ENCODE measurements around the gene CORO7.
A peak's percentile ranks its signal among the peaks of the same experiment; 100 is the strongest.

CORO7 gene

GRCh38 chr16:4426021-4426684 is 9.8 kb upstream of the CORO7 start:
- H3K79me2 ChIP-seq (ENCODE audit: control insufficient read depth, insufficient read depth, low read length, unreplicated experiment), result peaks cover 51% of the 10 kb centered on the region
- peak overlapping the region; percentile 96 for H3K4me3 ChIP-seq (ENCODE audit: low read depth, low read length)
- H3K27me3 ChIP-seq (ENCODE audit: insufficient read depth, low read length), result no peaks in the 10 kb centered on the region
- peak overlapping the region; percentile 71 for H2AFZ ChIP-seq (ENCODE audit: low read length, unreplicated experiment)
- no peaks in the 10 kb centered on the region for H3K36me3 ChIP-seq (ENCODE audit: insufficient read depth, low read length)
- H3K27ac ChIP-seq (ENCODE audit: low read depth, low read length), result peak overlapping the region; percentile 93
- peaks cover 12% of the 10 kb centered on the region for H3K4me1 ChIP-seq (ENCODE audit: control insufficient read depth, insufficient read depth, low read length, unreplicated experiment)

GRCh38 chr16:4425378-4426020 is 9.1 kb upstream of the CORO7 start, which contains the start of gene DNAJA3:
DNAJA3 (plus strand) TSS chr16:4425868; CDS start chr16:4425882, 14 bp downstream.
- H3K4me3 ChIP-seq (ENCODE audit: low read depth, low read length), result peak within 1 kb of the TSS; percentile 96
- H2AFZ ChIP-seq (ENCODE audit: low read length, unreplicated experiment), result peak within 1 kb of the TSS; percentile 91
- H3K4me1 ChIP-seq (ENCODE audit: control insufficient read depth, insufficient read depth, low read length, unreplicated experiment), result peaks cover 12% of the 10 kb centered on the region
- peaks cover 45% of the 10 kb centered on the region for H3K79me2 ChIP-seq (ENCODE audit: control insufficient read depth, insufficient read depth, low read length, unreplicated experiment)
- H3K27me3 ChIP-seq (ENCODE audit: insufficient read depth, low read length), result no peaks in the 10 kb centered on the region
- peak within 1 kb of the TSS; percentile 93 for H3K27ac ChIP-seq (ENCODE audit: low read depth, low read length)
- H3K36me3 ChIP-seq (ENCODE audit: insufficient read depth, low read length), result no peaks in the 10 kb centered on the region

DNA sequence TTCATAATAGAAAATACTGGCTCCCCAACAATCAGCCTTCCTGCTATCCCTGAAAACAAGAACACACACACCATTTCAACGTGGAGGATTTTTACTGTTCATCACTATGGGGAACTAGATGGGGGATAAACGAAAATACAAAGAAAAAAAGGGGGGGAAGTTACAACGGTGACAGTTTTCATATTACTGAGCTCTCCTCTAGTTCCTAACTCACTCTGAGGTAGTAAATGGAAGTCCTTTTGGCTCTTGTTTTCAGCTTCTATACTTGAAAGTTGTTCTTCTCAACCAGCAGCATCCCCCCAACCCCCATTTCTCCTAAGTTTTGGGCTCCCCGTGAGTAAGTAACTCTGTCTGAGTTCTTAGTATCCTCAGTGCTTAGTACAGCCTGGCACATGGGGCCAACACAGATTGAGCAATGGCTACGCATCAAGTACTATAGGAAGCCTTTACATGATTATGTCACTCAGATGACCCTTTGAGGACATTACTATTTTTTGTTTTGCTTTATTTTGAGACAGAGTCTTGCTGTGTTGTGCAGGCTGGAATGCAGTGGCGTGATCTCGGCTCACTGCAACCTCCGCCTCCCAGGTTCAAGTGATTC is 4.2 kb upstream of the CORO7 start:
- H3K4me1 ChIP-seq (ENCODE audit: control insufficient read depth, insufficient read depth, low read length, unreplicated experiment), result peaks cover 5% of the 10 kb centered on the region
- H3K79me2 ChIP-seq (ENCODE audit: control insufficient read depth, insufficient read depth, low read length, unreplicated experiment), result peaks cover 2% of the 10 kb centered on the region
- H3K4me3 ChIP-seq (ENCODE audit: low read depth, low read length), result no peak overlapping the region
- H3K36me3 ChIP-seq (ENCODE audit: insufficient read depth, low read length), result no peaks in the 10 kb centered on the region
- H3K27me3 ChIP-seq (ENCODE audit: insufficient read depth, low read length), result no peaks in the 10 kb centered on the region
- no peak overlapping the region for H3K27ac ChIP-seq (ENCODE audit: low read depth, low read length)
- H2AFZ ChIP-seq (ENCODE audit: low read length, unreplicated experiment), result no peak overlapping the region

DNA sequence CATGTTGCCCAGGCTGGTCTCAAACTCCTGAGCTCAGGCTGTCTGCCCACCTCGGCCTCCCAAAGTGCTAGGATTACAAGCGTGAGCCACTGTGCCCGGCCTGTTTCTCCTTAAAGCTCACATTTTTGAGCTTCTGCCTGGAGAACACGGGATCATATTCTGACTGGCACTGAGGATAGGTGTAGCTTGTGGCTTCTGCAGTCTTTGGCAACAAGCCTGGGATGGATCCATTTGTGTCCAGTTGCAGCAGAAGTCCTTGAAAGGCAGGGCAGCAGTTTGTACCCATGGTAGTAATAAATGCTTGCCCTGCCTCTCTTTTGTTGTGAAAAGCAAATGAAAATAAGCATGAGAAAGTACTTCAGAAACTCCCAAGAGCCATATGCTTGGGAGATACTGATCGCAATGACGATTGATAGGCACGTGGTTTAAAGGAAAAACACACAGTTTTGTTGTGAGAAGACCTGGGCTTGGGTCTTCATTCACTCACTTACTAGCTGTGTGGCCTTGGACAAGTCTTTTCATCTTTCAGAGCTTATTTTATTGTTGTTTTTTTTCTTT is 3.1 kb upstream of the CORO7 start:
- no peaks in the 10 kb centered on the region for H3K36me3 ChIP-seq (ENCODE audit: insufficient read depth, low read length)
- H3K4me3 ChIP-seq (ENCODE audit: low read depth, low read length), result no peak overlapping the region
- H2AFZ ChIP-seq (ENCODE audit: low read length, unreplicated experiment), result no peak overlapping the region
- peaks cover 11% of the 10 kb centered on the region for H3K4me1 ChIP-seq (ENCODE audit: control insufficient read depth, insufficient read depth, low read length, unreplicated experiment)
- H3K27me3 ChIP-seq (ENCODE audit: insufficient read depth, low read length), result no peaks in the 10 kb centered on the region
- H3K27ac ChIP-seq (ENCODE audit: low read depth, low read length), result no peak overlapping the region
- peaks cover 13% of the 10 kb centered on the region for H3K79me2 ChIP-seq (ENCODE audit: control insufficient read depth, insufficient read depth, low read length, unreplicated experiment)

- Histone ChIP-seq H3K27ac (ENCODE audit: low read depth, low read length) (no peak overlapping the region; the same call in 1 of the 2 replicates), H3K36me3 (ENCODE audit: insufficient read depth, low read length) (no peaks in the 10 kb centered on the region), H3K4me3 (ENCODE audit: low read depth, low read length) (peak overlapping the region; percentile 90), H2AFZ (ENCODE audit: low read length, unreplicated experiment) (peak overlapping the region; percentile 92), H3K79me2 (ENCODE audit: control insufficient read depth, insufficient read depth, low read length, unreplicated experiment) (peaks cover 26% of the 10 kb centered on the region), H3K27me3 (ENCODE audit: insufficient read depth, low read length) (no peaks in the 10 kb centered on the region), H3K4me1 (ENCODE audit: control insufficient read depth, insufficient read depth, low read length, unreplicated experiment) (peaks cover 9% of the 10 kb centered on the region)
Observed at GRCh38 chr16:4415538-4416199, 727 bp downstream of the CORO7 start.

DNA sequence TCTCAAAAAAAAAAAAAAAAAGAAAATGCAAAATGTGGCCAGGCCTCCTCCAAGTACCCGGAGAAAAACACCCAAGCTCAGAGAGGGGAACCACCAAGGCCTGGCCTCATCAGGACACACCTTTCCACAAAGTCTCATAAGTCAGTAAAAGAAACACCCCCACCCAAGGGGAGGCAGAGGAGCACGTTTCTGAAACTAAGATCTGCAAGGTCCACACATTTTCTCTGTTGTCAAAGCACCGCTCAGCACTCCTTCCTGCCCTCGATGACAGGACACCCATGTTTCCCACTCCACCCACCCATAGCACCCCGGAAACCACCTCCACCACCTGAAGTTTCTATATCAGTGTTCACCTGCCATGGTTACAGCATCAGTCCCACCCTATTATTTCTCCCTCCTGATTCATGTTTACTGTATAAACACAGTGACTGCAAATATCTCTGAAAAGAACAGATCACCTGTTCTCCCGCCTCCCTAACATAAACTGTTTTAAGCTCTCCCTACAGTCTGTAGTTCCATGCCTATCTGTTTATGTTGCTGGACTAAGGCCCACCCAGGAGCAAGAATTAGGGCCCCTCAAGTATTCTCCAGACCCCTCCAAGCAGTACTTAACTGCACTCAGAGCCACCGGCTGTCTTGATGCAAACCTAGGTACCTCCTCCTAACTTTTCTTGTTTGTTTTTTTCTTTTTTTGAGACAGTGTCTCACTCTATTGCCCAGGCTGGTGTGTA is 2.0 kb downstream of the CORO7 start:
- H3K27ac ChIP-seq (ENCODE audit: low read depth, low read length), result no peak overlapping the region
- no peak overlapping the region for H2AFZ ChIP-seq (ENCODE audit: low read length, unreplicated experiment)
- no peaks in the 10 kb centered on the region for H3K27me3 ChIP-seq (ENCODE audit: insufficient read depth, low read length)
- H3K4me3 ChIP-seq (ENCODE audit: low read depth, low read length), result no peak overlapping the region
- peaks cover 9% of the 10 kb centered on the region for H3K4me1 ChIP-seq (ENCODE audit: control insufficient read depth, insufficient read depth, low read length, unreplicated experiment)
- H3K79me2 ChIP-seq (ENCODE audit: control insufficient read depth, insufficient read depth, low read length, unreplicated experiment), result peaks cover 26% of the 10 kb centered on the region
- no peaks in the 10 kb centered on the region for H3K36me3 ChIP-seq (ENCODE audit: insufficient read depth, low read length)

DNA sequence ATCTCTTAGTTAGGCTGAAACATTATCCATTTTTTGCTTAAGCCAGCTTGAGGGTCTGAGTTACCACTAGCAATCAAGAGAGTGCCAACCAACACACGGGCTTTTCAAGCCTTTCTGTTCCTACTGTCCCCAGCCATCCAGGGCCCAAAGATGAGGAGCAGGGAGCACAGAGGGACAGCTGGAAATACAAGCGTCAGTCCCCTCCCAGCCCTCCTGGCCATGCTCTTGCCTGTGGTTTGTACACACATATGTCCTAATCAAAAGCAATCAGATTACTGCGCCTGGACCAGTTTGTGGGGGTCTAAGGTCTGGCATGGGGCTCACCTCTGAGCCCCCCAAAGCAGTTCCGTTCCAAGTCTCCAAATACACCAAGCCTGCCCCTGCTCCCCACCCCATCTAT is 3.5 kb downstream of the CORO7 start:
- Histone ChIP-seq H3K79me2 (ENCODE audit: control insufficient read depth, insufficient read depth, low read length, unreplicated experiment) (peaks cover 26% of the 10 kb centered on the region), H3K4me1 (ENCODE audit: control insufficient read depth, insufficient read depth, low read length, unreplicated experiment) (peaks cover 13% of the 10 kb centered on the region), H2AFZ (ENCODE audit: low read length, unreplicated experiment) (no peak overlapping the region), H3K4me3 (ENCODE audit: low read depth, low read length) (no peak overlapping the region), H3K36me3 (ENCODE audit: insufficient read depth, low read length) (no peaks in the 10 kb centered on the region), H3K27me3 (ENCODE audit: insufficient read depth, low read length) (no peaks in the 10 kb centered on the region), H3K27ac (ENCODE audit: low read depth, low read length) (no peak overlapping the region)

DNA sequence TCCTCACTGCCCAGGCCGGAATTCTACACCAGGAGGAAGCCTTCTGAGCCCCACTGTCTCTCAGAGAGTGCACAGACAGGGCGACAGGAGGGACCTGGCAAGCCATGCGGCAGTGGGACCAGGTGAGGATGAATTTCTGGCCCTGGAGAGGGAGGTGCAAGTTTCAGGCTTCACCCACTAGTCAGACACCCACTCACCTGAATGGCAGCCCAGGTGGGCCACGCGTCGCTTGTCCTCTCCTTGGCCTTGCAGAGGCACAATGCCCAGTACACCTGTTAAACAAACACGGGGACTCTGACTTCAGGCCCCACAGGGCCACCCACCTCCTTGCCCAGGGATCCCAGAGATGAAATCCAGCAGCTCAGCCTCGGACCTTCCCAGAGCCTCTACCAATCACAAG is 4.2 kb downstream of the CORO7 start:
- Histone ChIP-seq H3K4me3 (ENCODE audit: low read depth, low read length) (no peak overlapping the region), H3K27ac (ENCODE audit: low read depth, low read length) (no peak overlapping the region), H3K4me1 (ENCODE audit: control insufficient read depth, insufficient read depth, low read length, unreplicated experiment) (peaks cover 13% of the 10 kb centered on the region), H2AFZ (ENCODE audit: low read length, unreplicated experiment) (no peak overlapping the region), H3K79me2 (ENCODE audit: control insufficient read depth, insufficient read depth, low read length, unreplicated experiment) (peaks cover 26% of the 10 kb centered on the region), H3K36me3 (ENCODE audit: insufficient read depth, low read length) (no peaks in the 10 kb centered on the region), H3K27me3 (ENCODE audit: insufficient read depth, low read length) (no peaks in the 10 kb centered on the region)

GRCh38 chr16:4411684-4412083 is 4.7 kb downstream of the CORO7 start:
- Histone ChIP-seq H3K27ac (ENCODE audit: low read depth, low read length) (no peak overlapping the region), H2AFZ (ENCODE audit: low read length, unreplicated experiment) (no peak overlapping the region), H3K27me3 (ENCODE audit: insufficient read depth, low read length) (no peaks in the 10 kb centered on the region), H3K4me1 (ENCODE audit: control insufficient read depth, insufficient read depth, low read length, unreplicated experiment) (peaks cover 13% of the 10 kb centered on the region), H3K36me3 (ENCODE audit: insufficient read depth, low read length) (no peaks in the 10 kb centered on the region), H3K4me3 (ENCODE audit: low read depth, low read length) (no peak overlapping the region), H3K79me2 (ENCODE audit: control insufficient read depth, insufficient read depth, low read length, unreplicated experiment) (peaks cover 26% of the 10 kb centered on the region)

Data from ACC112 (cell line).